ENCODE measurements around the gene SMPD3.

The SMPD3 gene

DNA sequence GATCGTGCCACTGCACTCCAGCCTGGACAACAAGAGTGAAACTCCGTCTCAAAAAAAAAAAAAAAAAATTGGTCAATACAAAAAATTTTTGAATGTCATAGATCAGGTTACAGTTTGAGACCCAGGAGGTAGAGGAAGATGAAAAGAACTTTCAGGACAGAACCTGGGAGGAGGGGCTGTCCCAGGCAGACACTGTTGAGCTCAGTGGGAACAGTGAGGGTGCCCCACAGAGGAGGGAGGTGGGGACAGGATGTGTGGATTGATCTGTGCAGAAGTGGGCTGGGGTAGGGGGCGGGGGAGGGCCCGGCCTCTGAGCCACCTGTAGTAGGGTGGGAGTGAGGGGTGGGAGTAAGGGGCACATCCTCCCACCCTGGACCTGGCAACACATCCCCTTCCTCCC, 79.1 kb downstream of the SMPD3 start:
- no peak for DNase-seq (ENCODE audit: low spot score)

DNA sequence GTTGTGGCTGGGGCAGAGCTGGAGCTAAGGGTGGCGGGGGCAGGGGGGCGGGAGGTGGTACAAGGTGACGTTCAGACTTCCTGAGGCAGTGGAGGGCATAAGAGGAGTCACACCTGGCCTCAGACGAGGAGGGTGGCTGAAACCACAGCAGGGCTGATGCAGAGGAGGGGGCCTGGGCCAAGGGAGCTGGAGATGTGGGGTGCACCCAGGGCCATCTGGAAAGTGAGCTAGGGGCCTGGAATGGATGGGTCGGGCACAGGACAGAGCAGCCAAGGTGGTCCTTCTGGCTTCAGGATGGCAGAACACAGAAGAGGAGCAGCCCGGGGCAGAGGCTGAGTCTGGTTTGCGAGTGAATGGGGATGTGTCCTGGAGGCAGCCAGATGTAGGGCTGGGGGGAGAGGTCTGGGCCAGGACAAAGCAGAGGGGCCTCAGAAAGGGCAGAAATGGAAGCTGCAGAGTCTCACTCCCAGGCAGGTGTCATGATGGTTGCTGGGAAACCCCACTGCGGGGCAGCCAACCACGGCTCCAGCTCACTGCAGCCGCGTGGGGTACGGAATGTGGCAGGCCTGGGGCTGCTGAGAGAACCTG, 79.9 kb downstream of the SMPD3 start:
- no peak for DNase-seq (ENCODE audit: low spot score)

DNA sequence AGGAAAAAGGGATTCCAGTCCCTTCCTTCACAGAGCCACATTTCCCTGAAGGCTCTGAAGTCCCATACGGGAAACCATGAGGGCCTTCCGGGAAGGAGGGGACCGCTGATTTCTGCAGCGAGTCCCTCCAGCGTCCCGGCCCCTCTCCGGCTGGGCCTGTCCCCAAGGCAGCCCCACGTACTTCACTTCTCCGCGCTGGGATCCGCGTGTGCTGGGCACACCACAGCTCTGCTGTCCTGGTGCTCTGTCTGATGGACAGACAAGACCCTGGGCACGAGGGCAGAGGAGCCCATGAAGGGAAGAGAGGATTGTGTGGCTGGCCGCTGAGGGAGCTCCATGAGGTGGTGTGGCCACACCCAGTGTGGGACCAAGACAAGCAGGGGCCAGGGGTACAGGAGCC, 80.4 kb downstream of the SMPD3 start:
- DNase-seq (ENCODE audit: low spot score), result no peak

DNA sequence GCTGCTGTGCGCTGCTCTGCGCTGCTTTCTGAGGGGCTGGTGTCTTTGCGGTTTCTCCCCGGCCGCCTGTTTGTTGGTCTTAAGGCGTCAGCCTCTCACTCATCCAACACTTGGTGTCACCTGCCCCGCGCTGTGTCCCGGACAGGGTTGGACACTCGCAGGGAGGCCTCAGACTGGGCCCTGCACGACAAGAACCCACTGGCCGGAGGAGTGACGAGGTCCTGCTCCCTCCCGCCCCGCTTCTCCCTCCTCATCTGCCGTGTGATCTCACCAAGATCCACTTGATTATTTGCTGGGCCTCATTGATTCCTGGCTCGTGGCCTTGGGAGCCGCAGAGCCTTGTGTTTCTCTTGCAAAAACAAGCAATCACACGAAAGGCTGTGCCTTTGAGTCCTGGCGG, 80.9 kb downstream of the SMPD3 start:
- DNase-seq (ENCODE audit: low spot score), result no peak

DNA sequence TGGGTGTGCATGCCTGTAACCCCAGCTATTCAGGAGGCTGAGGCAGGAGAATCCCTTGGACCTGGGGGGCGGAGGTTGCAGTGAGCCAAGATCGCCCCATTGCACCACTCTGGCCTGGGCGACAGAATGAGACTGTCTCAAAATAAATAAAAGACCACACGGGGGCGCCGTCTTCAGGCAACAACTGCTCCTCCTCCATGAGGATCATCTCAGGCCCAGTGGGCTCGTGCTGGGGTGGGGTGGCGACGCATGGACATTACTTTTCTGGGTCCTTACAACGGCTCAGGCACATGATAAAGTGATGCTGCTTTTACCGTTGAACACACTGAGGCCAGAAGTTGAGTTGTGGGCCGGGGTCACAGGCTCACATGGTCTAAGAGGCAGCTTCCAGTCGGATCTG, 81.3 kb downstream of the SMPD3 start:
- peak; percentile 8 for DNase-seq (ENCODE audit: low spot score)

DNA sequence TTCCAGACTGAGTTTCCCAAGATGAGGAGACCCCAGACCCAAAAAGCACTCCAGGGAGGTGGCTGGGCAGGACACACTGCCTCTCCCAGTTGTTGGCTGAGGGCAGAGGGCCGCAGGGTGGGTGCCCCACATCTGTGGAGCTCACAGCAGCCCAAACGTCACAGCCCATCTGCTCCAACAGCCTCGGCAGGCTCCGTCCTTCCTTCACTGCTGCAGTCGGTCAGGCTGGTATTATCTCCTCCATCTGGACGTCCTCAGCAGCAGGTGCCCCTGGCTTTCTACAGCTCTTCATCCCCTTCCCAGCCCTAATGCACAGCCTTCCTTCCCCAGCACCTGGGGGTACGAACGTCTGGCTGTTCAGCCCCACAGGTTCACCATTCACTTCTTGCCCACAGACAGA, 82.2 kb downstream of the SMPD3 start:
- DNase-seq (ENCODE audit: low spot score), result no peak

DNA sequence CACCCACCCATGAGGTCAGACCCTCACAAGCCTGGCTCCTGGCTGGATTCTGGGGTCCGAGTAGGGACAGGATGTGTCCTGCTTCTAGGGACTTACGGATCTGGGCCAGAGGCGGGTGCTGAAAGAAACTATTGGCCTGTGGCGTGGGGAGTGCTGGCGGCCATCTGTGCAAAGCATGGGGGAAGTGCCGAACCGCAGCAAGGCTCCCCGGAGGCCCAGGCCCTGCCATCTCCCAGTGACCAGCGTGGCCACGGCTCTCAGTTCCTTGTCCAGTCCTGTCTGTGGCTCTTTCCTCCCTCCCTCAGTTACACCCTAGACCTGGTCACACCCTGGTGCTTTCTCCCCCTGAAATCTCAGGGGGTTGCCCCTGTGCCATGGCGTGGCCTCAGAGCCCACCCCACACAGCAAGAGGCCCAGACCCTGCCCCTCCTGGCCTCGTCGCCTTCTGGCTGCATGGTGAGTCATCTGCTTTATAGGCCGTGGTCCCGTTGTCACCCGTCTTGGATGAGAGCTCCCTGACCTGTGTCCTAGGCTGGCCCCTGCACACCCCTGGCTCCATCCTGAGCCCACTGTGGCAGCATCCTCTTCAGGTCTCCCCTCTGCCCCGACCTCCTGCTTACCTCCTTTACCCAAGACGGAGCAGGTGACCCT, 83.0 kb downstream of the SMPD3 start:
- no peak for DNase-seq (ENCODE audit: low spot score)

DNA sequence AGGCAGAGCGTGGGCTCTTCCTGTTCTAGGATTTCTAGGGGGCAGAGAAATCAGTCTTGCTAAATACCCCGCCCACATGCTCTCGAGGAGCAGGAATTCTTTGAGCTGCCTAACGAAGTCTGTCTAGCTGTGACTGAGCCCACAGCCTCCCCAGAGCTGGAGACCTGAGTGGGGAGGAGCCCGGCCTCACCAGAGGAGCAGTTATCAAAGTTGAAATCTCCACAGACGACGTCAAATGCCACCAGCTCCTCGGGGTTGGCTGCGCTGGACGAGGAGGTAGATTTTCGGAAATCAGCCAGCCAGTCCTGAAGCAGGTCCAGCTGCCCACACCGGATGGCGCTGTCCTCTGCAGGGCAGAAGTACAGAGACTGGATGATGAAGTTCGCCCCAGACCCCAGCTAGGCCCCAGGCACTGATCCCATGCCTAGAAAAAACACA, 83.7 kb downstream of the SMPD3 start:
- no peak for DNase-seq (ENCODE audit: low spot score)

DNA sequence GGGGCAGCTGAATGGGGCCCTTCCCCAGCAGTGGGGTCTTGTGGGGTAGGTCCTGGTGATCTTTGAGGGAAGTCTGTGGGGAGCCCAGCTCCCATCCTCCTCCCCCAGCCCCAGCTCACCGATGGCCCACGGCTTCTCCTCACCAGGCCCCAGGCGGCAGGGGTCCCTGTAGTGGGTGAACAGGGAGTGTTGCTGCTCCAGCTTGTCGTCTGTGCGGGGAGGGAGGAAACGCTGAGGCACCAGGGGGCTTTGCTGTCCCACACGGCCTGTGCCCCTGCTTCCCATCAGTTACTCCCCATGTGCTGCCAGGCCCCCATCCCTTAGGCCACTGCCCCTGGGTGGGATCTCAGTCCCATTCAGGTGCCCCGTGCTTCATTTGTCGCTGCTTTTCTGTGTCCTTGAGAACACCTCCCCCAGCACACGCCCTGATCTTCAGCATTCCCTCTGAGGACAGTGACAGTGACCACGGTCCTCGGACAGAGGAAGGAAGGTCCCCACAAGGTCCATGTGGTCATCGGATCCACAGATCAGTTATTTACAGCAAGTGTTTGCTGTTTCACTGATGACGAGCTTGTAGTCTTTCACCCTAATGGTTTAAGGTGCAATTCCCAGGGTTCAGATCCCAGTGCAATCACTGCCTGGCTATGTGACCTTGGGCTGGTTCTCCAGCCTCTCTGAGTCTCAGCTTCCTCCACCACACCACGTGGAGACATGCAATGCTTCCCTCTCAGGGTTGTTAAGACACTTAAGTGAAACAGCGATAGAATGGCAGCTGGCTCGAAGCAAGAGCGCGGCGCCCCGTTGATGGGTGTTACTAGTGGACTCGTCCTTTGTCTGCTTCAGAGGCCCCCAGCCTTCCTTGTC, 84.4 kb downstream of the SMPD3 start:
- no peak for DNase-seq (ENCODE audit: low spot score)

DNA sequence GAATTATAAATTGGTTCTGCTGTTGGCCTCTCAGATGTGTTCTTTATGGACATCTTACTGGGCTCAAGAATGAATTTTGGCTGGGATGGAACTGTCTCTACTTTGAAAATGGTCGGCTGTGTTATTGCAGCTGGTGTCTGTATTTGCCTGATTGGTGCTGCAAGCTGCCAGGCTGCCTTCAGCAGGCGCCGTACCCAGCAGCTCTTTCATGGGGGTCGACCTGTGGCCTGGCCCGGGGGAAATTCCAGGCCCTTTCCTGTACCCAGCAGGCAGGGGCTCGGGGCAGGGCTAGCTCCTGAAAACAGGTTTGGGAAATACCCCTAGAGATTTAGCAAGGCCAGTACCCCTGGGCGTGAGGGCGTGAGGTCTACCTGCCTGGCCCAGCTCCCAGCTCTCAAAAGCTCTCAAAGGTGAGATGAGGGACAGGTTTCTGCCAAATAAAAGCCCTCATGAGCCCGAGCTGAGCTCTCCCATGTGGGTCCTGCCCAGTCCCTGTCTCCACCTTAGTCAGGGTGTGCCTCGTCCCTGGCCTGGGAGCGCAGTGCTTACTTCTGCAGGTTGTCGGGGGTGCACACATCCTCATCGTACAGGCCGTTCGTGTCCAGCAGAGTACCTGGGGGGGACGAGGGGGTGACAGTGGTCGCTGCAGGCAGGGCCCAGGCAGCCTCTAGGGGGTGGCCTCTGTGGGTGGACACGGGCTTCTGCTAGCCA, 85.2 kb downstream of the SMPD3 start:
- no peak for DNase-seq (ENCODE audit: low spot score)

DNA sequence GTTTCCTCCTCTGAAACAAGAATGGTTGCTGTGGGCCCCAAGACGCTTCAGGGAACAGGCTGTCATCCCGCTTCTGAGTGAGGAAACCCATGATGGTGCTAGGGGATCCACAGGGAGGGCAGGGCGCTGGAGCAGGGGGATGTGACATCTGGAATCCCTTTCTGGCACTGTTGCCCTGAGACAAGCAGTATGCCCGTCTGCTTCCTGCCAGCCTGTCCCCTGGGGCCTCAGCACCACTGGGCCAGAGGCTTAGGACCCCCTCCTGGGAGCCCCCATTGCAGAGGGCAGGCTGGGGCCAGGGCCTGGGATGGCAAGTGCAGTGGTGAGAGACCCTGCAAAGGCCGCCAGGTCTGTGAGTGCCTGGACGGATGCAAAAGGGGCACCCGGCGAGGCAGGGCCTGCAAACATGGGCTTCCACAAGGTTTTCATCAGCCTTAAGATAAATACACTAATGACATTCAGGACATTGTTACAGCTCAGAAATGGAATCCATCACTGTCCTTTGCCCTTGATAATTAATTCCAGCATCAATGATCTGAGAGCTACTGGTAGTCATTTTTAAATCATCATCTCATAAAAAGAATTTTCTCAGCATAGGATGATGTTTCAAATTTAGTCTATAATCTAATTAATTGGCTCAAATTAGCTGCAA, 85.9 kb downstream of the SMPD3 start:
- DNase-seq (ENCODE audit: low spot score), result no peak

DNA sequence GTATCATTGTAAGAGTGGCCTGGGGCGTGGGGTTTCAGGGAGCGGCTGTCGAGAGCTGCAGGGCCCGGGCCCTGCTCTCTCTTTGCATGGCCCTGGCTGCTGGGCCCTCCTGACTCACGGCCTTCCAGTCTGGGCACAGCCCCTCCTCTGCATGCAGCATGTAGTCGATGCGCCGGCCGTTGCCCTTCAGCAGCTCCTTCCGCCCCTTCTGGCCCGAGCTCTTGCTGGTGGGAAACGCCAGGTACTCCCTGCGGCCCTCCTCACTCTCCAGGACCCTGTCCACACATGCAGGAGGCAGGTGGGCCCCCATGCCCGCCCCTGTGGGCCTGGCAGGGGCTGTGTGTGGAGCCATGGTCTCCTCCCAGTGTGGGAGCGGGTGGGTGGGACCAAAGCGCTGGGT, 86.8 kb downstream of the SMPD3 start:
- DNase-seq (ENCODE audit: low spot score), result no peak

DNA sequence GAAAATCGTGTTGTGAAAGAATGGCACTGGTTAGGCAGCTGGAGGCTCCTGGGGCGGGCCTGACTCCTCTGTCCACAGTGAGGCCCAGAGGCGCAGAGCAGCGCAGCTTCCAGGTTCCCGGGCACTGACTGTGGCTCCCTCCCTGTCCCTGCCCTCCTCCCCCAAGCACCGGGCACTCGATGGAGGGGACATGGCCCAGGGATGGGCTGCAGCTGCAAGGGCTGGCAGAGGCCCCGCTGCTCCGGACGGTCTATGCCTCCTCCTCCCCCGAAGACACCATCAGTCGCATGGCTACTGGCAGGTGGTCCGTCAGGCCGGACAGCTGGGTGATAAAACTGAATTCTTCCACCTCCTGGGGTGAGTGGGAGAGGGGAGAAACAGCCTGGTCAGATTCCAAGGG, 87.4 kb downstream of the SMPD3 start:
- no peak for DNase-seq (ENCODE audit: low spot score)

DNA sequence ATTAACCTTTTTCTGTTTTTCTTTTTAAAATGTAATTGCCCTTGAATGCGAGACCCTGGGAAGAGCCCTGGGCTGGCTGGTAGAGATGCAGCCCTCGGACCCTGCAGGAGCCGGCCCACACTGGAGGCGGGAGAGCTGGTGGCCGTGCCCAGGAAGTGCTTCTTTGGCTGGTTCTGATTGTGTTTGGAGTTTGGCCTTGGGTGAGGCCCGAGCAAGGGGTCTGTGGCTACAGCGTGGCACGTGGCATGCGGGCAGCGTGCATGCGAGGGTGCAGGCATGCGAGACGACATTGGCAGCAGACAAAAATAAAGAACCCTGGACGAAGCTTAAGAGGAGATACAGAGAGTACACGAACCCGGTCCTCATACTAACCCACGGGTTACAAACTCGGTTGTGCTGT, 87.8 kb downstream of the SMPD3 start:
- no peak for DNase-seq (ENCODE audit: low spot score)

DNA sequence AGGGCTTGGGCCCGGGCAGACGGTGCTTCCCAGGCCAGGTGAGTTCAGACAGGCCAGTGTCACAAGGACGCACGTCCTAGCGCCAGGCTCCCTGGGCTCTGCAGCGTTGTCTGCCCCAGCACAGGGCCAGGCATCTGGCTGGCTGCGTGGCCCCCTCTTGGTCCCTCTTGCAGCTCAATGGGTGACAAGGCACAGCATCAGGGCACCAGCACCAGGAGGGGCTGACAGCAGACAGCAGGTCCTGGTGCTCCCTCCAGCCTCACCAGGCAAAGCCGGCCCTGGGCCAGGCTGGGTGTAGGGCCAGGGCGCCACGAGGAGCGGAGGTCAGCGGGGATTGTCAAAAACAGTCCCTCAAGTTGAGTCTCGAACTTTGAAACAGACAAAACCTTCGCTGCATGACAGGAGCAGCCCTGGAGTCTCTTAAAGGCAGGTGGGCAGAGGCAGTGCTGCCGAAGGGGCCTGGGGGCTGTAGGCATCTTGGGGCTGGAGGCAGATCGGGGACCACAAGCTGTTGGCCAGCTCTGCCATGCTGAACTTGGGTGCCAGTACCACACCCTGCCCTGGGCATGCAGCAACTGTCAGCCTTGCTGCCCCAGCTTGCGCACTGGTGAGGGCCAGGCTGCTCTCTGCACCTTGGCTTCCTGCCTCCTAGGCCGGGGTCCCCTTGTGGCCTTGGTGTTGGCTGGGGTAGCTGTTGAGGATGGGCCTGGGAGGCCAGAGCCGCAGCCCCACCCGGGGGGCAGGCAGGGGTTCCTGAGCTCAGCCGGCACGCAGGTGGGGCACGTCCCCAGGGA, 88.7 kb downstream of the SMPD3 start:
- no peak for DNase-seq (ENCODE audit: low spot score)

DNA sequence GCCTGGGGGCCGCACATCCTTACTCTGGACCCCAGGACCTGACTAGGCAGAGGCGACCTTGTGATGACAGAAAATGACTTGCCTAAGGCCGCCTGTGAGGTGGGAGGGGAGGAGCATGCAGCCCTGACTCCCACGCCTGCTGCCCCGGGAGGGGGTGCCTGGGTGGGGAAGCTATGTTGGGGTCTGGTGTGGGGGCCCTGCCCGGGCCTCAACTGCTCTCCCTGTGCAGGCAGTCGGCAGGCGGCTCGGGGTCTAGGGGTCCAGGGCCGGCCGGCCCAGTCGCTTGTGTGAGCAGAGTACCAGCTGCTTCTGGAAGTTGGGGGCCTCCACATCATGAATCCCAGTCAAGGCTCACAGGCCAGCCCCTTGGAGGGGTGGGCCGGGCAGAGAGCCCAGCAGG, 89.4 kb downstream of the SMPD3 start:
- no peak for DNase-seq (ENCODE audit: low spot score)

DNA sequence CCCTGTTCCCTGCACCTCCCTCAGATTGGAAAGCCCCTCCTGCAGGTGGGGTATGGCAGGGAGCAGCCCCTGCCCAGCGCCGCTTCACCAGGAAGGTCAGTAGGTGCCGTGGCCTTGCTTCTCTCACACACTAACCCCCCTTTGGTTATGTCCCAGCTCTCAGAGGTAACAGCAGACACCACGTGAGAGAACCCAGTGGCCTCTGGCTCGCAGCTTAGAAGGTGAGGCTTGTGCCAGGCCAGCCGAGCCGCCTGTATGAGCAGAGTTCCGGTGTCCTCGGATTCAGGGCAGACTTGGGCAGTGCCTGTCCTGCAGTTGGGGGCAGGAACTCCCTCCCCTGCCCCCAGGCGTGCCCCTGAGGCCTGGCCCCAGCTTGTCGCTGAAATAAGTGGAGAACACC, 90.4 kb downstream of the SMPD3 start:
- no peak for DNase-seq (ENCODE audit: low spot score)

DNA sequence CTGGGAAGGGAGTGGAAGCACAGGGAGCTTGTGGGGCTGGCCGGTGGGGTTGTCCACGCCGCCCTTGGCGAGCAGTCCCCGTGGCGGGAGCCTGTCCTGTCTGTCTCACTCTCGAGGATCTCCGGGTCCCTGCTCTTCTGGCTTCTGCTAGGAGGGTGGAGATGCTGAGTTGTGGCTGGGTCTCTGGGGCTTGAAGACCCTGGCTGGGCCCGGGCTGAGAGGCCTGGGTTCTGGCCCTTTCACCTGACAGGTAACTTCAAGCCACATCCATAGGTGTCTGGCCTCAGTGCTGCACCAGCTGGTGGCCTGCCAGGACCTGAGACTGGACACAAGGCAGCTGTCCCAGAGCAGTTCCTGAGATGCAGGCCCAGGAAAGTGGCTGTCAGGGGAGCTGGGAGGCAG, 90.8 kb downstream of the SMPD3 start:
- no peak for DNase-seq (ENCODE audit: low spot score)

DNA sequence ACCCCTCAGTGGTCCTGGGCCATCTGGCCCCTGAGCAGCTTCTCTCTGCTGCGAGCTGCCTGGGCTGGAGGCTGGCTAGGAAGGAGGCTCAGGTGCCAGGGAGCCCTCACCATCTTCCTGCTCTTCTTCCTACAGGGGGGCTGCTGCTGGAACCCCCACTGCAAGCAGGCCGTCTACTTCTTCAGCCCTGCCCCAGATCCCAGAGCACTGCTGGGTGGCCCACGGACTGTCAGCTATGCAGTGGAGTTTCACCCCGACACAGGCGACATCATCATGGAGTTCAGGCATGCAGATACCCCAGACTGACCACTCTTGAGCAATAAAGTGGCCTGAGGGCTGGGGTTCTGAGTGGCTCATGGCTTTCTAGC, 91.4 kb downstream of the SMPD3 start:
- no peak for DNase-seq (ENCODE audit: low spot score)

DNA sequence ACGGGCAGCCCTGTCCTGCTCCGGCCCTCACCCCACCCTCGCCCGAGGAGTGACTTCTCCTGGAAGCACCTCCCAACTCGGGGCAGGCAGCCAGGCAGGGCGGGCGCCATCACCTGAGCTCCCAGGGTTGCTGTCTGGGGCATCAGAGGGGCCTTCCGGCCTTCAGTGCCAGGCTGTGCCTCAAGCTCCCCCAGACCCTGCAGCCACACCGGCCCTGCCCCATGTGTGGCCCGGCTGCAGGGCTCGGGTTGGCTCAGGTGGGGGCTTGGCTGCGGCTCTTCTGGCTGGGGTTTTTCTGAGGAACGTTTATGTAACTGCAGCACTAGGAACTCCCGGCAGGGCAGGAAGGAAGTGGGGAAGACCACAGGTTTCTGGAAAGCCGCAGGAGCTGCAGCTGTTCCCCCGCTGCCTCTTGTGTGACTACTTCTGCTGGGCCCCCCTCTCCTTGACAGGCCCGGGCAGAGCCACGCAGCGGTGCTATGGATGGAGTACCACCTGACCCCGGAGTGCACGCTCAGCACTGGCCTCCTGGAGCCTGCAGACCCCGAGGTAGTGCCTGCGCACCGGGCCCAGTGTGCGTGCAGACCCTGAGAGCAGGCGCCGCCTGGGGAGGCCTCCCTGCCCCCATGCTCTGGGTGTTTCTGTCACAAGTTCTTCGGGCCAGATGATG, 91.9 kb downstream of the SMPD3 start:
- DNase-seq (ENCODE audit: low spot score), result no peak
